ENCODE measurements around the gene FIGNL2.

FIGNL2 gene

DNA sequence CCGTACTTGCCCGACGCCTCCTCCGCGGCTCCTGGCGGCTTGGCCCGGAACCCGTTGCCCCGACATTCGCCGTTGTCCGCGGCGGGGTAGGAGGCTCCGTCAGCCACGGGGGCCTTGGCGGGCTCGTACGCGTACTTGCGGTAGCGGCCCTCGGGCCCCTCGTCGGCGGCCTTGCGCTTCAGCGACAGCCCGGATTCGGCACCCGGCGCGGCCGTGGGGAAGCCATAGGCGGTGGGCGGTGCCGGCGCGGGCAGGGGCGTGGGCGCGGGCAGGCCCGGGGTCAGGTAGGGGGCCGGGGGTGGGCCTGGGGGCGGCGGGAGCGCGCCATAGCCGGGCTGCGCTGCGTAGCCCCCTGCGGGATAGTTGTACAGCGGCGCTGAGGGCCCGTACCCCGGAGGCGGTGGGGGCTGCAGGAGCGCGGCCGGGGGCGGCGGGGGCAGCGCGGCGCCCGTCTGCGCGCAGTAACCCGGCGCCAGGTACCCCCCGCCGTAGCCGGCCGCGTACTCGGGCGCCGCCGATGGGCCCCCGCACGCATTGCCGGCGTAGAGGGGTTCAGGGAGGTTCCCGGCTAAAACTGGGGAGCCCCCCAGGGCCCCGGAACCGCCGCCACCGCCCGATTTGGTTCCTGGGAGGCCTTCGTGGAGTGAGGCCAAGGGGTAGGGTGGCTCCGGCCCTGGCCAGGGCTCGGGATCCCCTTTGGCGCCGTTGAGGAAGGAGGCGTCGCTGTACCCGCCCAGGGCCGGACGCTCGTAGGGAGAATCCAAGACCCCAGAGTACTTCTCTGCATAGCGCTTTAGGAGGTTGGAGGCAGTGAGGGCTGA is 26.9 kb downstream of the FIGNL2 start:
- Histone ChIP-seq H3K9ac (no peak overlapping the region), H2AFZ (peak overlapping the region; percentile 82), H3K4me1 (peaks cover 7% of the 10 kb centered on the region), H3K79me2 (no peaks in the 10 kb centered on the region), H3K27ac (peak overlapping the region; percentile 47), H3K4me3 (ENCODE audit: low read depth, low read length) (peak overlapping the region; percentile 45), H3K4me2 (ENCODE audit: low read length) (peak overlapping the region; percentile 52), H3K9me3 (ENCODE audit: control insufficient read depth, low read length) (no peaks in the 10 kb centered on the region), H3K36me3 (ENCODE audit: control insufficient read depth, insufficient read depth, low read length) (no peaks in the 10 kb centered on the region), H3K27me3 (ENCODE audit: control insufficient read depth, insufficient read depth, low read length) (no peaks in the 10 kb centered on the region)
- TF ChIP-seq, protein P1, sequence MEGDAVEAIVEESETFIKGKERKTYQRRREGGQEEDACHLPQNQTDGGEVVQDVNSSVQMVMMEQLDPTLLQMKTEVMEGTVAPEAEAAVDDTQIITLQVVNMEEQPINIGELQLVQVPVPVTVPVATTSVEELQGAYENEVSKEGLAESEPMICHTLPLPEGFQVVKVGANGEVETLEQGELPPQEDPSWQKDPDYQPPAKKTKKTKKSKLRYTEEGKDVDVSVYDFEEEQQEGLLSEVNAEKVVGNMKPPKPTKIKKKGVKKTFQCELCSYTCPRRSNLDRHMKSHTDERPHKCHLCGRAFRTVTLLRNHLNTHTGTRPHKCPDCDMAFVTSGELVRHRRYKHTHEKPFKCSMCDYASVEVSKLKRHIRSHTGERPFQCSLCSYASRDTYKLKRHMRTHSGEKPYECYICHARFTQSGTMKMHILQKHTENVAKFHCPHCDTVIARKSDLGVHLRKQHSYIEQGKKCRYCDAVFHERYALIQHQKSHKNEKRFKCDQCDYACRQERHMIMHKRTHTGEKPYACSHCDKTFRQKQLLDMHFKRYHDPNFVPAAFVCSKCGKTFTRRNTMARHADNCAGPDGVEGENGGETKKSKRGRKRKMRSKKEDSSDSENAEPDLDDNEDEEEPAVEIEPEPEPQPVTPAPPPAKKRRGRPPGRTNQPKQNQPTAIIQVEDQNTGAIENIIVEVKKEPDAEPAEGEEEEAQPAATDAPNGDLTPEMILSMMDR (IDR thresholded peaks at IDR 0.05), result no peak

DNA sequence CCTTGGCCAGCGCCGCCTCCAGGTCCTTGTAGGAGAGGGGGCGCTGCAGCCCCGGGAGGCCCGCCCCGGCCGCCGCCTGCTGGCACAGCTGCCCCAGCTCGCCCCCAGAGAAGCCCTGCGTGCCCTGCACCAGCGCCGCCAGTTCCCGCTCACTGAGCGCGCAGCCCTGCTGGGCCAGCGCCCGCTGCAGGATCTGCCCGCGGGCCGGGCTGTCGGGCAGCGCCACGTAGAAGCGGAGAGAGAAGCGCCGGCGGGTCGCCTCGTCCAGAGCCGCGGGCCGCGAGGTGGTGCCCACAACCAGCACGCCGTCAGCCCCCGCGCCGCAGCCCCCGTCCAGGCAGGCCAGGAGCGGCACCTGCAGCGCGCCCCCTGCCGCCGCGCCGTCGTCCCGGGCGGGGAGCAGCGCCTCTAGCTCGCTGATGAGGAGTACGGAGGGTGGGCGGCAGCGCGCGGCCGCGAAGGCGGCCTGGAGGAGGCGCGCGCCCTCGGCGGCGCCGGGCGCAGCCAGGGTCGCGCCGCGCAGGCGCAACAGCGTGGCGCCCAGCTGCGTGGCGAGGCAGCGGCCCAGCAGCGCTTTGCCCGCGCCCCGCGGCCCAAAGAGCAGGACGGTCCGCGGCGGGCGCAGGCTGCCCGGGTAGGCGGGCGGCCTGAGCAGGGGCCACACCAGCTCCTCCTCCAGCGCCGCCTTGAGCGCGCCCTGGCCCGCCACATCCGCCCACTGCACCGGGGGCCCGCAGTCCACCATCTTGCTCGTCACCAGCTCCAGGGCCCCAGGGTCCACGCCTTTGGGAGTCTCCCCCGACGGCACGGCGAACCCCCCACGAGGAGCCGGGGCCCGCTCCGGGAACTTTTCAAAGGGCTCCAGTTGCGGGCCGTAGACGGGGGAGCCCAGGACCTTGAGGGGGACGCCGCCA is 27.7 kb downstream of the FIGNL2 start:
- H3K4me1 ChIP-seq, result peaks cover 7% of the 10 kb centered on the region
- peak overlapping the region; percentile 37 for H3K9ac ChIP-seq
- TF ChIP-seq, protein P1 (IDR thresholded peaks at IDR 0.05), result peak; percentile 40
- peak overlapping the region; percentile 47 for H3K4me3 ChIP-seq (ENCODE audit: low read depth, low read length)
- H3K79me2 ChIP-seq, result no peaks in the 10 kb centered on the region
- peak overlapping the region; percentile 67 for H3K27ac ChIP-seq
- H2AFZ ChIP-seq, result peak overlapping the region; percentile 86
- H3K27me3 ChIP-seq (ENCODE audit: control insufficient read depth, insufficient read depth, low read length), result no peaks in the 10 kb centered on the region
- no peaks in the 10 kb centered on the region for H3K9me3 ChIP-seq (ENCODE audit: control insufficient read depth, low read length)
- no peaks in the 10 kb centered on the region for H3K36me3 ChIP-seq (ENCODE audit: control insufficient read depth, insufficient read depth, low read length)
- peak overlapping the region; percentile 60 for H3K4me2 ChIP-seq (ENCODE audit: low read length)

DNA sequence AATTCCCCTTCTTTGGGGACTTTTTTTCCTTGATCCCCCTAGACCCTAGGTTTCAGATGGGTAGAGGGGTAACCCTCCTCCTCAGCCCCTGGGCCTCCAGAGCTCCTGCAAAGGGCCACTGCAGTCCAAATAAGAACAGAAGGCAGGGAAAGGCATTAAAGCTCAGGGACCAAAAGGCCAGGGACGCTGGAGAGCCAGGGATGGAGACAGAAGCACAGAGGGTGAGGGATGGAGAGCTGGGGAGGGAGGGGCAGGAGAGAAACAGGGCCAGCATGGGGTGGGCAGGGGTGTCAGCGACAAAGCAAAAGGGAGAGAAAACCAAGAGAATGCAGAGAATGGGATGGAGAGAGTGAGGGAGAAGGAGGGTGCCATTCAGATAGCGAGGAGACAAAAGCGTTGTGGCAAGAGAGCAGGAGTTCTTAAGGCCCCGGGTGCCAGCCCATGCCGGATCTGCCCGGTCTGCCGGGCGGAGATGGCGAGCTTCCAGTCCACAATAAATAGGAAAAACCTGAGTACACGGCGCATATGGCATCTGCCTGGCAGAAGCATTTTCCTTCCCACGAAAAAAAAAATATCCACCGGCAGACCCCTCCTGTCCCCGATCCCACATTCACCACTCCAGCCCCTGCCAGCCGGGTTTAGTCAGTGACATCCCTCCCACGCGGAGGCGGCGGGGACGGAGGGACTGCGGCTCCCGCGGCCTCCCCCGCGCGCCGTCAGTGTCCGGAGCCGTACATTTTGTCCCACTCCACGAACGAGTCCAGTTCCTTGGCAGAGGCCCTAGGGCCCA is 28.6 kb downstream of the FIGNL2 start:
- H3K9ac ChIP-seq, result peak overlapping the region; percentile 37
- H3K4me2 ChIP-seq (ENCODE audit: low read length), result peak overlapping the region; percentile 60
- H2AFZ ChIP-seq, result peak overlapping the region; percentile 86
- no peaks in the 10 kb centered on the region for H3K27me3 ChIP-seq (ENCODE audit: control insufficient read depth, insufficient read depth, low read length)
- peak overlapping the region; percentile 47 for H3K4me3 ChIP-seq (ENCODE audit: low read depth, low read length)
- TF ChIP-seq, protein P1 (IDR thresholded peaks at IDR 0.05), result no peak
- H3K4me1 ChIP-seq, result peaks cover 7% of the 10 kb centered on the region
- no peaks in the 10 kb centered on the region for H3K79me2 ChIP-seq
- H3K27ac ChIP-seq, result peak overlapping the region; percentile 67
- H3K9me3 ChIP-seq (ENCODE audit: control insufficient read depth, low read length), result no peaks in the 10 kb centered on the region
- H3K36me3 ChIP-seq (ENCODE audit: control insufficient read depth, insufficient read depth, low read length), result no peaks in the 10 kb centered on the region

DNA sequence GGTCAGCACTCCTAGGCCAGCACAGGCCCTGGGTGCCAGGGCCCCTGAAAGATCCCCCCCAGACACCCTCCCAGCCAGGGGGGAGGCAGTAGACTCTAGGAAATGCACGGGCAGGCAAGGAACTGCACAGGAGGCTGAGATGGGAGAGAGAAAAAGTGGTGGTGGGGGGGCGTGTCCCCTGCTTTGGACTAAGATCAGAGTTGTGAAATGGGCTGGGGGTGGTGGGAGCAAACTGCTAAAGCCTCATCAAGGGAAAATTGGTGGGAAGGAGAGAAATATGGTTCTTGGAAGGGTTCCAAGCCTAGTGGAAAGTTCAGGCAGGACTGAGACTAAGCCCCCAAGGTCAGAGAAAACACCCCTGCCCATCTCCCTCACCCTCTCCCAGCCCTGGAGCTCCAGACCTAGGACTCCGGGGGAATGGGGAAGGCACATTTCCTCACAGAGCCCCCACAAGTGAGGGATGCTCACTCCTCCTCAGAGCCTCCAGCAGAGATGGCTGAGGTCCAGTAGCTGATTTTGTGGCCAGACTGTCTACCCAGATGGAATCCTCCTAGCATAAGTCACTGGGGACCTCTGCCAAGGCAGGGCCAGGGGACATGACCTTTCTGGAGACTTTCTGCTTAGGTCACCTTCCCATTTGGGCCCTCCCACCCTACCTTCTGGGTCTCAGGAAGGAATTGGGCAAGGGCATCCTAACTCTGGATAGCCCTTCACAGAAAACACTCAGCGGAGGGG is 29.8 kb downstream of the FIGNL2 start:
- Histone ChIP-seq H3K4me3 (ENCODE audit: low read depth, low read length) (no peak overlapping the region), H2AFZ (no peak overlapping the region)

More for the DNA sequence above, 29.8 kb downstream of the FIGNL2 start:
- Histone ChIP-seq H3K9ac (no peak overlapping the region), H3K4me2 (ENCODE audit: low read length) (no peak overlapping the region), H3K9me3 (ENCODE audit: control insufficient read depth, low read length) (no peaks in the 10 kb centered on the region), H3K4me1 (peaks cover 7% of the 10 kb centered on the region), H3K36me3 (ENCODE audit: control insufficient read depth, insufficient read depth, low read length) (no peaks in the 10 kb centered on the region), H3K27ac (no peak overlapping the region), H3K79me2 (no peaks in the 10 kb centered on the region), H3K27me3 (ENCODE audit: control insufficient read depth, insufficient read depth, low read length) (no peaks in the 10 kb centered on the region)
- TF ChIP-seq, protein P1 (IDR thresholded peaks at IDR 0.05), result no peak

All from parathyroid adenoma (tissue), 2 donors.